CD4-positive, alpha-beta T cell (primary cell): ENCODE measurements around the gene IL17RA. TPM values are rescaled to one million over a fixed set of nuclear protein-coding genes. Genes with fewer than 3 reads are reported as not detected.
A peak's percentile ranks its signal among the peaks of the same experiment; 100 is the strongest.

Experiments
- ATAC-seq: fragments of 200-7000 bp; cut with Tn5 transposase; one replicate; pipeline ENCODE4 v1.10.0; 2022; ENCODE audit warnings: mild to moderate bottlenecking; ENCODE audit not compliant: poor library complexity
- CTCF ChIA-PET: fragments of 350-600 bp; sonication (Branson Sonifier 250); formaldehyde crosslinking; loops from one replicate; lab custom pipeline; 2021; ENCODE audit warnings: antibody characterized with exemption, inconsistent platforms; lab: Charles Lee
- POLR2A ChIA-PET: fragments of 350-600 bp; sonication (Branson Sonifier 250); formaldehyde crosslinking; loops from one replicate; lab custom pipeline; 2021; ENCODE audit warnings: antibody characterized with exemption, inconsistent platforms; lab: Charles Lee
- DNase-seq, 14 experiments: peaks; one replicate each; pipeline ENCODE4 v3.0.0-alpha.2; 2013 to 2020; ENCODE audit warnings: mixed read lengths in 2 of 14
- H3K27ac ChIP-seq, 2 donors: one replicate each; pipeline versions ENCODE4 v1.5.1 to v1.7.0; 2013; ENCODE audit warnings: low read length in 2 of 2, low read depth in 1 of 2, mild to moderate bottlenecking in 1 of 2
- H3K27me3 ChIP-seq, 2 experiments: 1 replicate in 1 of 2; 2 replicates in 1 of 2; pipeline versions ENCODE4 v1.6.1 to v1.7.0; 2013; ENCODE audit warnings: low read length in 2 of 2, control low read depth in 1 of 2, mild to moderate bottlenecking in 1 of 2, moderate library complexity in 1 of 2; ENCODE audit not compliant: insufficient read depth in 2 of 2, control insufficient read depth in 1 of 2
- H3K36me3 ChIP-seq: one replicate; pipeline ENCODE4 v1.6.1; 2013; ENCODE audit warnings: low read length, control low read depth; ENCODE audit not compliant: insufficient read depth
- H3K4me1 ChIP-seq: one replicate; pipeline ENCODE4 v1.6.1; 2013; ENCODE audit warnings: low read length, control low read depth; ENCODE audit not compliant: insufficient read depth
- H3K4me3 ChIP-seq: one replicate; pipeline ENCODE4 v1.5.1; 2013; ENCODE audit warnings: mild to moderate bottlenecking, low read length, moderate library complexity
- H3K9me3 ChIP-seq, 2 experiments: 1 replicate in 1 of 2; 2 replicates in 1 of 2; pipeline versions ENCODE4 v1.6.1 to v1.7.0; 2013; ENCODE audit warnings: low read length in 2 of 2, mild to moderate bottlenecking in 2 of 2, control low read depth in 1 of 2, moderate library complexity in 1 of 2; ENCODE audit not compliant: control insufficient read depth in 1 of 2, insufficient read depth in 1 of 2
- H3K27ac Mint-ChIP-seq: one replicate; pipeline ENCODE4 v1.8.0; 2020; ENCODE audit warnings: mixed read lengths
- H3K27me3 Mint-ChIP-seq: one replicate; pipeline ENCODE4 v1.8.0; 2021; ENCODE audit warnings: mixed read lengths
- H3K36me3 Mint-ChIP-seq: one replicate; pipeline ENCODE4 v1.8.0; 2021; ENCODE audit warnings: low read depth, mixed read lengths
- H3K4me1 Mint-ChIP-seq: one replicate; pipeline ENCODE4 v1.8.0; 2021; ENCODE audit warnings: low read depth, mixed read lengths
- H3K4me3 Mint-ChIP-seq: one replicate; pipeline ENCODE4 v1.8.0; 2020; ENCODE audit warnings: mild to moderate bottlenecking, mixed read lengths
- H3K9me3 Mint-ChIP-seq: one replicate; pipeline ENCODE4 v1.8.0; 2020; ENCODE audit warnings: mixed read lengths
- CTCF ChIP-seq: fragments of 200-600 bp; IDR thresholded peaks from one replicate; pipeline ENCODE4 v1.8.0; 2022; ENCODE audit warnings: antibody characterized with exemption, mild to moderate bottlenecking
- intact Hi-C, 2 experiments: fragments of 100-400 bp; cut with DNase I in 1 of 2; cut with micrococcal nuclease in 1 of 2; formaldehyde crosslinking; loops; one replicate each; pipeline versions ENCODE4 v1.15.1 to v1.9.0; 2023 to 2025; cut with DNase I, micrococcal nuclease
- total RNA-seq, 174 experiments: library from RNA in 2 of 174; stranded (reverse) in 2 of 174; gene quantifications; one replicate each; pipeline ENCODE4 v1.2.3 and lab custom pipeline; 2021 to 2026

IL17RA gene
- total RNA-seq, 2 experiments from 2014 or later, result 23.2 to 24.3 TPM

DNA sequence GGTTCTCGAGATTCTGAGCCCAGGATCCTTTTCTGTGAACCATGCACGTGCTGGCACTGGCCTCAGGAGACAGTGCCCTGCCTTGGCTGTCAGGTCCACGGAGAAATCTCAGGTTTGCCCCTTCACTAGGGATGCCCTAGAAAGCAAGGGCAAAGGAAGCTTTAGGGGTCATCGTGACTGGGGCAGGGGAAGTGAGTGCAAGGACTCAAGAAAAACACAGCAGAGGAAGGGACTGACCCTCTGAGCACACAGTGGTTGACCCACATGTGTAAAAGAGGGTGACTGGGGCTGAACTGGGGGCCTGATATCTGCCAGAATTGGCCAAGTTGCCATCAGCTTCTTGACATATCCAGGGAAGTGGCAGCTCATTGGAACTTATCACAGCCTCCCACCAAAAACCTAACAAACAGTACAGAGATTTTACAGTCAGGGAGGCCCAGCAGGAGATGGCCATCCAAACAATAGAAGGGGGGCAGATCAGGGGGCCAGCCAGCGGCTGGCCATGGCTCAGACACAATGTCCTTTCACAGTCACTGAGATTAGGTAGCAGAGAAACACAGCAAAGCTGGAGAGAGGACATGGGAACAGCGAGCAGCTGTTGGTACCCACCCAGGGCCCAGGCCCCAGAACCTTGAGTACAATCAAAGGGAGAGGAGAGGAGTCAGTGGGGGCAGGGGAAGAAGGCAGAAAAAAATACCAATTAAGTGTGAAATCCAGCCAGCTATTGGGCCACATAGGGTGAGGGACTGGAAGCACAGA is 32.0 kb downstream of the IL17RA start:
- DNase-seq (no peak), ATAC-seq (no peak)
- ChIA-PET POLR2A (interaction anchor here (1.2 to 3.8 kb wide), 8 partner anchors 10 to 42 kb away, joined by 3 to 42 read pairs (median 5); no protein-coding TSS in a partner anchor), CTCF (interaction anchor here (2.1 to 2.9 kb wide), 2 partner anchors 10 to 55 kb away, joined by 5 to 7 read pairs; no protein-coding TSS in a partner anchor)
- Mint-ChIP-seq H3K27ac (peak overlapping the region; percentile 80), H3K9me3 (no peaks in the 10 kb centered on the region), H3K27me3 (peaks cover 5% of the 10 kb centered on the region), H3K4me1 (peaks cover 75% of the 10 kb centered on the region), H3K4me3 (peak overlapping the region; percentile 67), H3K36me3 (peaks cover 8% of the 10 kb centered on the region)
- H3K36me3 ChIP-seq, result no peaks in the 10 kb centered on the region
- intact Hi-C loops, result loop anchor here (2.0 to 5.0 kb wide), 3 partner anchors 28 to 41 kb away; partner anchors contain the start of gene HDHD5 (in 2 of the 2)
- H3K27me3 ChIP-seq, result peaks cover 4 to 5% of the 10 kb centered on the region in 2 experiments
- H3K27ac ChIP-seq, result peak overlapping the region; percentile 18 to 67
- peaks cover 71% of the 10 kb centered on the region for H3K4me1 ChIP-seq
- H3K4me3 ChIP-seq, result peak overlapping the region; percentile 7
- TF ChIP-seq CTCF, result no peak
- H3K9me3 ChIP-seq, result peaks cover 0 to 4% of the 10 kb centered on the region in 2 experiments

DNA sequence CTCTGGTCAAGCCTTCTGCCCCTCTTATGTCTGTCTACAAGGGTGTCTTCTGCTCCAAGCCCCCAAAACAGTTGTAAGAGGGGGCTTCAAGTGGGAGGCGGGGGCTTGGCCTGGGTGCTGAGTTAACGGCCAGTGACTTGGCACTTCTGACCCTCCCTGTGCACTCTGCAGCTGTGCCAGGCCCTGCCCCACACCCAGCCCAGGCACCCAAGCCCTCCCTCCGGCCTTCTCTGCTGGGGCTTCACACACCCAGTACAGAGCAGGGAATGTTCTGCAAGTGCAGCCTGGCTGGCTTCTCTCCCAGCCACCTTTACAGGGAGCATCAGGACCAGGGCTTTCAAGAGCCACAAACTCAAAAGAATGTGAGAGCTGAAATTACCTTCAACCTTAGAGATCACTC is 32.6 kb downstream of the IL17RA start:
- DNase-seq, result no peak
- POLR2A ChIA-PET, result interaction anchor here (1.3 to 3.8 kb wide), 6 partner anchors 10 to 43 kb away, joined by 4 to 42 read pairs (median 5); no protein-coding TSS in a partner anchor

More for the DNA sequence above, 32.6 kb downstream of the IL17RA start:
- TF ChIP-seq CTCF, result no peak
- Histone ChIP-seq H3K9me3 (peaks cover 0 to 6% of the 10 kb centered on the region in 2 experiments), H3K4me1 (peaks cover 74% of the 10 kb centered on the region), H3K4me3 (no peak overlapping the region), H3K36me3 (no peaks in the 10 kb centered on the region), H3K27ac (peak overlapping the region; percentile 18 to 67), H3K27me3 (peaks cover 11% of the 10 kb centered on the region in 2 experiments)
- Mint-ChIP-seq H3K27me3 (peaks cover 12% of the 10 kb centered on the region), H3K4me3 (peak overlapping the region; percentile 72), H3K36me3 (peaks cover 2% of the 10 kb centered on the region), H3K9me3 (no peaks in the 10 kb centered on the region), H3K4me1 (peaks cover 72% of the 10 kb centered on the region), H3K27ac (peak overlapping the region; percentile 80)
- intact Hi-C loops, result loop anchor here (2.0 to 5.0 kb wide), 3 partner anchors 29 to 40 kb away; partner anchors contain the start of gene HDHD5 (in 2 of the 2)
- ATAC-seq, result no peak
- CTCF ChIA-PET, result interaction anchor here (1.0 to 2.9 kb wide), 3 partner anchors 11 to 54 kb away, joined by 3 to 7 read pairs (median 5); no protein-coding TSS in a partner anchor
